ENCODE measurements around the gene PCDHB15. TPM values are rescaled to one million over a fixed set of nuclear protein-coding genes. Genes with fewer than 3 reads are reported as not detected.
A peak's percentile ranks its signal among the peaks of the same experiment; 100 is the strongest.
"Not testable (repeated sequence)": the region's sequence is repeated elsewhere in the genome, so short reads cannot be mapped to it uniquely, and the experiment has no call there.

The PCDHB15 gene
- 0.21 and 0.86 TPM in 2 replicates for total RNA-seq (2014; rRNA removed; shearing (Covaris generic))

DNA sequence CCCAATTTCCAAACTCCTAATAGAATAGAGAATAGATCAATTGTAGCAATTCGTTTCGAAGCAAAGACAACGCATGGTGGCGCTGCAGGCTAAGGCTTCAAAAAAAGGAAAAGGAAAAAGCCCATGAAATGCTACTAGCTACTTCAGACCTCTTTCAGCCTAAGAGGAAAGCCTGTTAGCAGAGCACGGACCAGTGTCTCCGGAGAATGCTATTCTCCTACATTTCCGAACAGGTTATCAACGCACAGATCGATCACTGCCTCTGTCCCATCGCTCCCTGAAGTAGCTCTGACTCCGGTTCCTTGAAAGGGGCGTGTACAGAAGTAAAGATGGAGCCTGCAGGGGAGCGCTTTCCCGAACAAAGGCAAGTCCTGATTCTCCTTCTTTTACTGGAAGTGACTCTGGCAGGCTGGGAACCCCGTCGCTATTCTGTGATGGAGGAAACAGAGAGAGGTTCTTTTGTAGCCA lies at the start of gene PCDHB15:
TSS of gene PCDHB15 (plus strand) at position 146 of the 468 bp plus-strand sequence. CDS start at position 330, 184 bp downstream.
- DNase-seq (ENCODE audit: low read depth) = peak; percentile 43

DNA sequence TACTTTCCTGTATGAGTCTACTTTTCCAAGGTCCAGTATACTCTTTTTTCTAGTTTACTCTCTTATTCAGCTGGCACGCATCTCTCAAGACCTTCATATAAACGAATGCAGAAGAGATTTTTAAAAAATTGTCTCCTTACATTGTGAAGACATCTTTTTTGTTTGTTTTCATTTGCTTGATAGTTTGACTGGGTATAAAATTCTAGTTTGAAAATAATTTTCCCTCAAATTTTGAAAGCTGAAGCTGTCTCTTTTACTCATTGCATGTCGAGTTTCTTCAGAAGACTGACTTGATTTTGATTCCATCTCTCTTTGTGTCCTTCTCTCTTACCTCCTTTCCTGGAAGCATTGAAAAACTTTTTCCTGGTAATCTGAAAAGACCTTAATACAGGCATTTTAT lies 48.8 kb upstream of the PCDHB15 start:
- DNase-seq (ENCODE audit: low read depth) = no peak

DNA sequence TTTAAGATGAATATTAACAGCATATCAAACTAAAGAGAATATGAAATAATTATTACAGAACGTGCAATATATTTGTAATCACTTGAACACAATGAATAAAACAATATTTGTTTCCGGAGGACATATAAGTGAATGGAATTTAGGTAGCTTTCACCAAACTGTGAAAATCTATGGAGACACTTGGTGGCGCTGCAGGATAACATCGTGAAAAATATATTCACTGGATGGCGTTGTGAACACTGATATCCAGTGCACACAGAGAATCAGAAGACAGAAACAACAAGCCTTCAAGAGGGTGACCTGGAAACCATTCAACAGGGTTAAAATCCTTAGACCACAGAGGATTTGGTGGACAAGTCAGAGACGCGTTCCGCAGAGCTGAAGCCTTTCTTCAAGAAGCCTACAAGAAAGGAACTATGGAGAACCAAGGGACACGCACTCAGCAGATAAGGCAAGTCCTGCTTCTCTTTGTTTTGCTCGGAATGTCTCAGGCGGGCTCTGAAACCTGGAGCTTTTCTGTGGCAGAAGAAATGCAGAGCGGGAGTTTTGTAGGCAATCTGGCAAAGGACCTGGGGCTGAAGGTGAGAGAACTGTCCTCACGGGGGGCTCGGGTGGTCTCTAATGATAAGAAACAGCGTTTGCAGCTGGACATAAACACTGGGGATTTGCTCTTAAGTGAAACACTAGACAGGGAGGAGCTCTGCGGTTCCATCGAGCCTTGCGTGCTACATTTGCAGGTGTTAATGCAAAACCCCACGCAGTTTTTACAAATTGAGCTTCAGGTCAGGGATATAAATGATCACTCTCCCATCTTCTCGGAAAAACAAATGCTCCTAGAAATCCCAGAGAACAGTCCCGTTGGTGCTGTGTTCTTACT lies 45.6 kb upstream of the PCDHB15 start, which contains the start of gene PCDHB11:
TSS of gene PCDHB11 (plus strand) at position 269 of the 877 bp plus-strand sequence. CDS start at position 417, 148 bp downstream.
- peak; percentile 45 for DNase-seq (ENCODE audit: low read depth)

DNA sequence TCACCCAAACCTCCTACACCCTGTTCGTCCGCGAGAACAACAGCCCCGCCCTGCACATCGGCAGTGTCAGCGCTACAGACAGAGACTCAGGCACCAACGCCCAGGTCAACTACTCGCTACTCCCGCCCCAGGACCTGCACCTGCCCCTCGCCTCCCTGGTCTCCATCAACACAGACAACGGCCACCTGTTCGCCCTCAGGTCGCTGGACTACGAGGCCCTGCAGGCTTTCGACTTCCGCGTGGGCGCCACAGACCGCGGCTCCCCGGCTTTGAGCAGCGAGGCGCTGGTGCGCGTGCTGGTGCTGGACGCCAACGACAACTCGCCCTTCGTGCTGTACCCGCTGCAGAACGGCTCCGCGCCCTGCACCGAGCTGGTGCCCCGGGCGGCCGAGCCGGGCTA lies 44.1 kb upstream of the PCDHB15 start:
- DNase-seq (ENCODE audit: low read depth) = not testable (repeated sequence)

DNA sequence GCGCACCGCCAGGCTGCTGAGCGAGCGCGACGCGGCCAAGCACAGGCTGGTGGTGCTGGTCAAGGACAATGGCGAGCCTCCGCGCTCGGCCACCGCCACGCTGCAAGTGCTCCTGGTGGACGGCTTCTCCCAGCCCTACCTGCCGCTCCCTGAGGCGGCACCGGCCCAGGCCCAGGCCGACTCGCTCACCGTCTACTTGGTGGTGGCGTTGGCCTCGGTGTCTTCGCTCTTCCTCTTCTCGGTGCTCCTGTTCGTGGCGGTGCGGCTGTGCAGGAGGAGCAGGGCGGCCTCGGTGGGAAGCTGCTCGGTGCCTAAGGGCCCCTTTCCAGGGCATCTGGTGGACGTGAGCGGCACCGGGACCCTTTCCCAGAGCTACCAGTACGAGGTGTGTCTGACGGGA lies 43.5 kb upstream of the PCDHB15 start:
- not testable (repeated sequence) for DNase-seq (ENCODE audit: low read depth)

DNA sequence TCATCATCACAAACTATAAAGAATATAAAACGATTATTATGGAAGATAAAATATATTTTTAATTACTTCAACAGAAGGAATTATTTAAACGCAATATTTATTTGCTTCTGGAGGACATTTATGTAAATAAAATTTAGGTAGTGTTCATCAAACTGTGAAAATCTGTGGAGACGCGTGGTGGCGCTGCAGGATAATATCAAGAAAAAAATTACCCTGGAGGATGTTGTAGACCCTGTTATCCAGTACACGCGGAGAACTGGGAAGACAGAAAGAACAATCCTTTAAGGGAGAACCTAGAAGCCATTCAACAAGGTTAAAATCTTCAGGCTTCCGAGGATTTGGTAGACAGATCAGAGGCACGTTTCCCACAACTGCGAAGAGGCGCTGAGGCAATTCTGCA lies 36.7 kb upstream of the PCDHB15 start, which contains the start of gene PCDHB12:
TSS of gene PCDHB12 (plus strand) at position 242 of the 400 bp plus-strand sequence. CDS start 189 bp downstream, outside the sequence.
- DNase-seq (ENCODE audit: low read depth) = peak; percentile 56

DNA sequence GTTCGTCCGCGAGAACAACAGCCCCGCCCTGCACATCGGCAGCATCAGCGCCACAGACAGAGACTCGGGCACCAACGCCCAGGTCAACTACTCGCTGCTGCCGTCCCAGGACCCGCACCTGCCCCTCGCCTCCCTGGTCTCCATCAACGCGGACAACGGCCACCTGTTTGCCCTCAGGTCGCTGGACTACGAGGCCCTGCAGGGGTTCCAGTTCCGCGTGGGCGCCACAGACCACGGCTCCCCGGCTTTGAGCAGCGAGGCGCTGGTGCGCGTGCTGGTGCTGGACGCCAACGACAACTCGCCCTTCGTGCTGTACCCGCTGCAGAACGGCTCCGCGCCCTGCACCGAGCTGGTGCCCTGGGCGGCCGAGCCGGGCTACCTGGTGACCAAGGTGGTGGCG lies 34.9 kb upstream of the PCDHB15 start:
- DNase-seq (ENCODE audit: low read depth) = not testable (repeated sequence)

DNA sequence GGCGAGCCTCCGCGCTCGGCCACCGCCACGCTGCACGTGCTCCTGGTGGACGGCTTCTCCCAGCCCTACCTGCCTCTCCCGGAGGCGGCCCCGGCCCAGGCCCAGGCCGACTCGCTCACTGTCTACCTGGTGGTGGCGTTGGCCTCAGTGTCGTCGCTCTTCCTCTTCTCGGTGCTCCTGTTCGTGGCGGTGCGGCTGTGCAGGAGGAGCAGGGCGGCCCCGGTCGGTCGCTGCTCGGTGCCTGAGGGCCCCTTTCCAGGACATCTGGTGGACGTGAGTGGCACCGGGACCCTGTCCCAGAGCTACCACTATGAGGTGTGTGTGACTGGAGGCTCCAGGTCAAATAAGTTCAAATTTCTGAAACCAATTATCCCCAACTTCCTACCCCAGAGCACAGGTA lies 34.3 kb upstream of the PCDHB15 start:
- not testable (repeated sequence) for DNase-seq (ENCODE audit: low read depth)

DNA sequence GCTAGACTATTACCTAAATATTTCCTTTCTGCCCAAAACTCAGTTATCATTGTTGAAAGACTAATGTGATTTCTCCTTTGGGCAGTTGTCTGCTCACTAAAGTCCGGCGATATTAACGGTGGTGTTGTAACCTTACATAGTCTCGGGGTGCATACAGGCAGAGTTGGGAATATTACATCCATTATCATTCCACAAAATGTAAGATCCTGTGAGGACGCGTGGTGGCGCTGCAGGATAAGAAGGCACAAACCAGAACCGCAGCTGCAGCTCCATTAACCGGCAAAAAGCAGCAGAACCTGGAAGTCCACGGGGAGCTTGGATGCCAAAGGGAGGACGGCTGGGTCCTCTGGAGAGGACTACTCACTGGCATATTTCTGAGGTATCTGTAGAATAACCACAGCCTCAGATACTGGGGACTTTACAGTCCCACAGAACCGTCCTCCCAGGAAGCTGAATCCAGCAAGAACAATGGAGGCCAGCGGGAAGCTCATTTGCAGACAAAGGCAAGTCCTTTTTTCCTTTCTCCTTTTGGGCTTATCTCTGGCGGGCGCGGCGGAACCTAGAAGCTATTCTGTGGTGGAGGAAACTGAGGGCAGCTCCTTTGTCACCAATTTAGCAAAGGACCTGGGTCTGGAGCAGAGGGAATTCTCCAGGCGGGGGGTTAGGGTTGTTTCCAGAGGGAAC lies 31.4 kb upstream of the PCDHB15 start, which contains the start of gene PCDHB13:
TSS of gene PCDHB13 (plus strand) at position 264 of the 684 bp plus-strand sequence. CDS start at position 469, 205 bp downstream.
- peak; percentile 72 for DNase-seq (ENCODE audit: low read depth)

DNA sequence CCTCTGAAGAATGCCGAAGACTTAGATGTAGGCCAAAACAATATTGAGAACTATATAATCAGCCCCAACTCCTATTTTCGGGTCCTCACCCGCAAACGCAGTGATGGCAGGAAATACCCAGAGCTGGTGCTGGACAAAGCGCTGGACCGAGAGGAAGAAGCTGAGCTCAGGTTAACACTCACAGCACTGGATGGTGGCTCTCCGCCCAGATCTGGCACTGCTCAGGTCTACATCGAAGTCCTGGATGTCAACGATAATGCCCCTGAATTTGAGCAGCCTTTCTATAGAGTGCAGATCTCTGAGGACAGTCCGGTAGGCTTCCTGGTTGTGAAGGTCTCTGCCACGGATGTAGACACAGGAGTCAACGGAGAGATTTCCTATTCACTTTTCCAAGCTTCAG lies 30.6 kb upstream of the PCDHB15 start:
- not testable (repeated sequence) for DNase-seq (ENCODE audit: low read depth)

DNA sequence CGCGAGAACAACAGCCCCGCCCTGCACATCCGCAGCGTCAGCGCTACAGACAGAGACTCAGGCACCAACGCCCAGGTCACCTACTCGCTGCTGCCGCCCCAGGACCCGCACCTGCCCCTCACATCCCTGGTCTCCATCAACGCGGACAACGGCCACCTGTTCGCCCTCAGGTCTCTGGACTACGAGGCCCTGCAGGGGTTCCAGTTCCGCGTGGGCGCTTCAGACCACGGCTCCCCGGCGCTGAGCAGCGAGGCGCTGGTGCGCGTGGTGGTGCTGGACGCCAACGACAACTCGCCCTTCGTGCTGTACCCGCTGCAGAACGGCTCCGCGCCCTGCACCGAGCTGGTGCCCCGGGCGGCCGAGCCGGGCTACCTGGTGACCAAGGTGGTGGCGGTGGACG lies 29.7 kb upstream of the PCDHB15 start:
- DNase-seq (ENCODE audit: low read depth) = not testable (repeated sequence)

DNA sequence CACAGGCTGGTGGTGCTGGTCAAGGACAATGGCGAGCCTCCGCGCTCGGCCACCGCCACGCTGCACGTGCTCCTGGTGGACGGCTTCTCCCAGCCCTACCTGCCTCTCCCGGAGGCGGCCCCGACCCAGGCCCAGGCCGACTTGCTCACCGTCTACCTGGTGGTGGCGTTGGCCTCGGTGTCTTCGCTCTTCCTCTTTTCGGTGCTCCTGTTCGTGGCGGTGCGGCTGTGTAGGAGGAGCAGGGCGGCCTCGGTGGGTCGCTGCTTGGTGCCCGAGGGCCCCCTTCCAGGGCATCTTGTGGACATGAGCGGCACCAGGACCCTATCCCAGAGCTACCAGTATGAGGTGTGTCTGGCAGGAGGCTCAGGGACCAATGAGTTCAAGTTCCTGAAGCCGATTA lies 29.2 kb upstream of the PCDHB15 start:
- not testable (repeated sequence) for DNase-seq (ENCODE audit: low read depth)

DNA sequence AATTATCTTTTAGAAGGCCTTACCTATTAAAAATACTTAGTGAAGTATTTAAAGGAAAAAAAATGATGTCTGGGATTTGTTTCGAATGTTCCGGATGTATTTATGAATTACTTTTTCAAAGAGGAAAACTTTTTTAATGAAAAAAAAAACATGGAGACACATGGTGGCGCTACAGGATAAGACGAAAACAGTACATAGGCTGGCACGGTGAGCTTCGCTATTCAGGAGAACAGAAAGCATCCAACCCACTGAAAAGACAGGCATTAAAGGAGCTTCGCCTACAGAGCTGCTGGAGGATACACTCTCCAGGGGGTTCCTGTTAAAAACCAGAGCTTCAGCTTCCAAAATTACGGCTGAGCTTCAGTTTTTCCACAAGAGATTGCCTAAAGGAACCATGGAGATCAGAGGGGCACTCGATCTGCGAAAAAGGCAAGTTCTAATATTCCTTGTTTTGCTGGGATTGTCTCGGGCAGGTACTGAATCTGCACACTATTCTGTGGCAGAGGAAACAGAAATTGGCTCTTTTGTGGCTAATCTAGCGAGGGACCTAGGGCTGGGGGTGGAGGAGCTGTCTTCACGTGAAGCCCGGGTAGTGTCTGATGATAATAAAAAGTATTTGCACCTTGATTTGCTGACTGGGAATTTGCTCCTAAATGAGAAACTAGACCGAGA lies 21.9 kb upstream of the PCDHB15 start, which contains the start of gene PCDHB14:
TSS of gene PCDHB14 (plus strand) at position 232 of the 672 bp plus-strand sequence. CDS start at position 395, 163 bp downstream.
- peak; percentile 44 for DNase-seq (ENCODE audit: low read depth)

DNA sequence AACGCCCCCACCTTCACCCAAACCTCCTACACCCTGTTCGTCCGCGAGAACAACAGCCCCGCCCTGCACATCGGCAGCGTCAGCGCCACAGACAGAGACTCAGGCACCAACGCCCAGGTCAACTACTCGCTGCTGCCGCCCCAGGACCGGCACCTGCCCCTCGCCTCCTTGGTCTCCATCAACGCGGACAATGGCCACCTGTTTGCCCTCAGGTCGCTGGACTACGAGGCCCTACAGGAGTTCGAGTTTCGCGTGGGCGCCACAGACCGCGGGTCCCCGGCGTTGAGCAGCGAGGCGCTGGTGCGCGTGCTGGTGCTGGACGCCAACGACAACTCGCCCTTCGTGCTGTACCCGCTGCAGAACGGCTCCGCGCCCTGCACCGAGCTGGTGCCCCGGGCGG lies 20.4 kb upstream of the PCDHB15 start:
- not testable (repeated sequence) for DNase-seq (ENCODE audit: low read depth)

DNA sequence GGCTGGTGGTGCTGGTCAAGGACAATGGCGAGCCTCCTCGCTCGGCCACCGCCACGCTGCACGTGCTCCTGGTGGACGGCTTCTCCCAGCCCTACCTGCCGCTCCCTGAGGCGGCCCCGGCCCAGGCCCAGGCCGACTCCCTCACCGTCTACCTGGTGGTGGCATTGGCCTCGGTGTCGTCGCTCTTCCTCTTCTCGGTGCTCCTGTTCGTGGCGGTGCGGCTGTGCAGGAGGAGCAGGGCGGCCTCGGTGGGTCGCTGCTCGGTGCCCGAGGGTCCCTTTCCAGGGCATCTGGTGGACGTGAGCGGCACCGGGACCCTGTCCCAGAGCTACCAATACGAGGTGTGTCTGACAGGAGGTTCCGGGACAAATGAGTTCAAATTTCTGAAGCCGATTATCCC lies 19.8 kb upstream of the PCDHB15 start:
- DNase-seq (ENCODE audit: low read depth) = not testable (repeated sequence)

DNA sequence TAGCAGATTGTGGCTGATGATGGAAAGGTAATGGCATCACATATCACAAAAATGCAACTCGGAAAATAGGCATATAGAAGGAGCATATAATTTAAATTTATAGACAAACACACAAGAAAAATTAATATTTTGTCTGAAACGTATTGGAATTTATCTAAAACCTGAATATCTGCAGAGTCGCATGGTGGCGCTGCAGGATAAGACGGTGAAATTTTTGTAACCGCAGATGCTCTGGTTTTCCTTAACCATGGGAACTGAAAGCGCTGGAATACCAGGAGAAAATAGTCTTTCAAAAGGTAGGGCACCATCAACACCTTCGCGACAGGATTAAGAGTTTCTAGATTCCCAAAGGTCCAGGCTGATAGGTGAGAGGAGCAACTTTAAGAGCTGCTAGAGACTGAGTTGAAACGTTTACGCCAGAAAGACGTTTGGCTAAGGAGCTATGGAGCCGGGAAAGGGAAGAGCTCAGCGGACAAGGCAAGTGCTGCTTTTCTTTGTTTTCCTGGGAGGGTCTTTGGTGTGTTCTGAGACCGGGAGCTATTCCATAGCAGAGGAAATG lies 11.0 kb upstream of the PCDHB15 start:
- peak; percentile 39 for DNase-seq (ENCODE audit: low read depth)

DNA sequence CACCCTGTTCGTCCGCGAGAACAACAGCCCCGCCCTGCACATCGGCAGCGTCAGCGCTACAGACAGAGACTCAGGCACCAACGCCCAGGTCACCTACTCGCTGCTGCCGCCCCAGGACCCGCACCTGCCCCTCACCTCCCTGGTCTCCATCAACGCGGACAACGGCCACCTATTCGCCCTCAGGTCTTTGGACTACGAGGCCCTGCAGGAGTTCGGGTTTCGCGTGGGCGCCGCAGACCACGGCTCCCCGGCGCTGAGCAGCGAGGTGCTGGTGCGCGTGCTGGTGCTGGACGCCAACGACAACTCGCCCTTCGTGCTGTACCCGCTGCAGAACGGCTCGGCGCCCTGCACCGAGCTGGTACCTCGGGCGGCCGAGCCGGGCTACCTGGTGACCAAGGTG lies 9.3 kb upstream of the PCDHB15 start:
- DNase-seq (ENCODE audit: low read depth) = not testable (repeated sequence)

DNA sequence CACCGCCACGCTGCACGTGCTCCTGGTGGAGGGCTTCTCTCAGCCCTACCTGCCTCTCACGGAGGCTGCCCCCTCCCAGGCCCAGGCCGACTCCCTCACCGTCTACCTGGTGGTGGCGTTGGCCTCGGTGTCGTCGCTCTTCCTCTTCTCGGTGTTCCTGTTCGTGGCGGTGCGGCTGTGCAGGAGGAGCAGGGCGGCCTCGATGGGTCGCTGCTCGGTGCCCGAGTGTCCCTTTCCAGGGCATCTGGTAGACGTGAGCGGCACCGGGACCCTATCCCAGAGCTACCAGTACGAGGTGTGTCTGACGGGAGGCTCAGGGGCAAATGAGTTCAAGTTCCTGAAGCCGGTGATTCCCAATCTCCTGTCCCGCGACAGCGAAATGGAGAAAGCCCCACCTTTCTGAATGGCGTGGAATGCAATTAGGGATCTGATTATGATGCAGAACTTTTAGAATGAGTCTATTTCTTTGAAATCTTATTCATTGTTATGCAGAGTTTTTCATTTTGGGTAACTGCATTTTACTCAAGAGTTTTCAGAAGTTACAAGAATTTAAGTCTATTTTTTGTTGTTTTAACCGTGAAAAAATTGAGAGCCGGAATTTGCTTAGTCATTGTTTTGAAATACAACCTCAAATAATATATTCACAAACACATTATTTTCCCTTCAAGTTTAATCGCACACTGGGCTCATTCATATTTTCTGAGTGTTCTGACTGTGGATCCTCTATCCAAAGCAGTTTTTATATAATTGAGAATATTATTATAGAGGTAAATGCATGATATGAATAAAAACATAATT lies 8.5 kb upstream of the PCDHB15 start:
- DNase-seq (ENCODE audit: low read depth) = no peak

DNA sequence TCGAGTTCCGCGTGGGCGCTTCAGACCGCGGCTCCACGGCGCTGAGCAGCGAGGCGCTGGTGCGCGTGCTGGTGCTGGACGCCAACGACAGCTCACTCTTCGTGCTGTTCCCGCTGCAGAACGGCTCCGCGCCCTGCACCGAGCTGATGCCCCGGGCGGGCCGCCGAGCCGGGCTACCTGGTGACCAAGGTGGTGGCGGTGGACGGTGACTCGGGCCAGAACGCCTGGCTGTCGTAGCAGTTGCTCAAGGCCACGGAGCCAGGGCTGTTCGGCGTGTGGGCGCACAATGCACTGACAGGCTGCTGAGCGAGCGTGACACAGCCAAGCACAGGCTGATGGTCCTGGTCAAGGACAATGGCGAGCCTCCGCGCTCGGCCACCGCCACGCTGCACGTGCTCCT lies 3.7 kb upstream of the PCDHB15 start:
- DNase-seq (ENCODE audit: low read depth) = no peak

DNA sequence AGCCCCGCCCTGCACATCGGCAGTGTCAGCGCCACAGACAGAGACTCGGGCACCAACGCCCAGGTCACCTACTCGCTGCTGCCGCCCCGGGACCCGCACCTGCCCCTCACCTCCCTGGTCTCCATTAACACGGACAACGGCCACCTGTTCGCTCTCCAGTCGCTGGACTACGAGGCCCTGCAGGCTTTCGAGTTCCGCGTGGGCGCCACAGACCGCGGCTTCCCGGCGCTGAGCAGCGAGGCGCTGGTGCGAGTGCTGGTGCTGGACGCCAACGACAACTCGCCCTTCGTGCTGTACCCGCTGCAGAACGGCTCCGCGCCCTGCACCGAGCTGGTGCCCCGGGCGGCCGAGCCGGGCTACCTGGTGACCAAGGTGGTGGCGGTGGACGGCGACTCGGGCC lies 1.8 kb downstream of the PCDHB15 start:
- not testable (repeated sequence) for DNase-seq (ENCODE audit: low read depth)
